K562 (cell line): Measurements from ENCODE around the gene AUNIP. TPM values are rescaled to one million over a fixed set of nuclear protein-coding genes. Genes with fewer than 3 reads are reported as not detected.

Source experiments
- ADNP ChIP-seq: fragments of 200-800 bp; sonication (Bioruptor generic); IDR thresholded peaks from 2 replicates; pipeline ENCODE4 v1.6.1; 2016; ENCODE audit warnings: missing genetic modification characterization, missing compliant biosample characterization
- ELF4 ChIP-seq: fragments of 450-650 bp; formaldehyde crosslinking; IDR thresholded peaks from 2 replicates; pipeline ENCODE4 v1.4.0; 2022; ENCODE audit warnings: missing genetic modification characterization
- JUND ChIP-seq, 2 experiments: IDR thresholded peaks; 2 replicates in 1 of 2; 3 replicates in 1 of 2; pipeline ENCODE4 v1.6.1; 2011; ENCODE audit warnings: borderline replicate concordance in 2 of 2, low read depth in 2 of 2, low read length in 2 of 2, improper control_type of control experiment in 1 of 2, missing biosample characterization in 1 of 2, missing genetic modification characterization in 1 of 2, missing genetic modification reagents in 1 of 2
- MAZ ChIP-seq, 2 experiments: fragments of 450-650 bp in 1 of 2; sonication (generic) in 1 of 2; formaldehyde crosslinking; IDR thresholded peaks in 1 of 2; conservative IDR thresholded peaks in 1 of 2; 2 replicates each; pipeline versions ENCODE4 v1.4.0 to v1.5.0; 2020; ENCODE audit warnings: mild to moderate bottlenecking in 1 of 2, missing genetic modification reagents in 1 of 2
- MECOM ChIP-seq: fragments of 250-450 bp; sonication (Bioruptor Pico); IDR thresholded peaks from 2 replicates; pipeline ENCODE4 v1.8.0; 2022; ENCODE audit warnings: inconsistent platforms
- PTRF ChIP-seq: fragments of 450-650 bp; IDR thresholded peaks from 2 replicates; pipeline ENCODE4 v1.6.1; 2016; ENCODE audit warnings: mild to moderate bottlenecking, missing genetic modification characterization, missing compliant biosample characterization
- PURB ChIP-seq: sonication (generic); formaldehyde crosslinking; IDR thresholded peaks from 2 replicates; pipeline ENCODE4 v1.9.0; 2021; ENCODE audit warnings: low read depth, mild to moderate bottlenecking, missing genetic modification reagents
- RNF2 ChIP-seq: sonication (generic); IDR thresholded peaks from 2 replicates; pipeline ENCODE4 v1.6.1; 2016
- TAF9B ChIP-seq: fragments of 450-650 bp; IDR thresholded peaks from 2 replicates; pipeline ENCODE4 v1.6.1; 2018; ENCODE audit warnings: mild to moderate bottlenecking; ENCODE audit not compliant: partially characterized antibody
- ZNF232 ChIP-seq: sonication (generic); formaldehyde crosslinking; IDR thresholded peaks from 2 replicates; pipeline ENCODE4 v1.8.0; 2022; ENCODE audit warnings: mild to moderate bottlenecking, missing genetic modification reagents
- ZNF444 ChIP-seq: fragments of 250-450 bp; sonication (Bioruptor Pico); IDR thresholded peaks from 2 replicates; pipeline ENCODE4 v1.4.0; 2020; ENCODE audit warnings: mild to moderate bottlenecking, moderate library complexity
- polyA plus RNA-seq, 8 experiments: library from polyadenylated mRNA; depleted of rRNA in 4 of 8; stranded (reverse) in 5 of 8; unstranded in 3 of 8; fragments of >200 nt; fragmentation: Nextera tagmentation in 2 of 8; fragmentation: Illumina TruSeq in 1 of 8; extraction: Ambion mirVana in 2 of 8; extraction: Trizol in 1 of 8; gene quantifications; 2 replicates each; pipeline versions ENCODE4 v1.2.1 to v1.2.3, GENCODE V29; 2011 to 2014; ENCODE audit warnings: inconsistent platforms in 1 of 8, missing spikeins in 1 of 8
- total RNA-seq, 7 experiments: library from RNA; depleted of rRNA in 6 of 7; stranded (reverse); fragments of >200 nt in 6 of 7; fragmentation: Illumina TruSeq in 2 of 7; extraction: Trizol in 2 of 7; gene quantifications; 2 replicates each; pipeline versions ENCODE4 v1.2.1 to v1.2.3, GENCODE V29; 2011 to 2021; ENCODE audit warnings: low replicate concordance in 1 of 7
- TF ChIP-seq, protein P1 (sequence below), 2 experiments: IDR thresholded peaks; 2 replicates each; pipeline ENCODE4 v1.6.1; 2011; ENCODE audit warnings: borderline replicate concordance in 1 of 2, control low read depth in 1 of 2, low read depth in 1 of 2, low read length in 1 of 2, mild to moderate bottlenecking in 1 of 2, mixed read lengths in 1 of 2, moderate library complexity in 1 of 2; ENCODE audit not compliant: insufficient read depth in 1 of 2, insufficient read length in 1 of 2, poor library complexity in 1 of 2, severe bottlenecking in 1 of 2; ENCODE audit errors: extremely low read depth in 1 of 2
- TF ChIP-seq, protein P2 (sequence below): fragments of 250-450 bp; sonication (Bioruptor Pico); IDR thresholded peaks from 2 replicates; pipeline ENCODE4 v1.4.0; 2020; ENCODE audit warnings: mild to moderate bottlenecking, moderate library complexity, borderline replicate concordance
- TF ChIP-seq, protein P3 (sequence below): sonication (generic); formaldehyde crosslinking; IDR thresholded peaks from 2 replicates; pipeline ENCODE4 v1.8.1; 2023; ENCODE audit warnings: mild to moderate bottlenecking, missing genetic modification reagents
- TF ChIP-seq, protein P4 (sequence below): fragments of 450-650 bp; IDR thresholded peaks from 2 replicates; pipeline ENCODE4 v1.6.1; 2018; ENCODE audit warnings: mild to moderate bottlenecking, low read depth; ENCODE audit not compliant: partially characterized antibody
- TF ChIP-seq, protein P5 (sequence below): fragments of 200-800 bp; sonication (Bioruptor generic); IDR thresholded peaks from 2 replicates; pipeline ENCODE4 v1.6.1; 2017; ENCODE audit warnings: missing genetic modification characterization, missing compliant biosample characterization

AUNIP gene
- total and polyA plus RNA-seq, 9 of the 15 experiments (the other 6 are each of a cell fraction or from before 2014, with no cell fraction given): 12.1 to 53.8 (median 47.1) TPM

DNA sequence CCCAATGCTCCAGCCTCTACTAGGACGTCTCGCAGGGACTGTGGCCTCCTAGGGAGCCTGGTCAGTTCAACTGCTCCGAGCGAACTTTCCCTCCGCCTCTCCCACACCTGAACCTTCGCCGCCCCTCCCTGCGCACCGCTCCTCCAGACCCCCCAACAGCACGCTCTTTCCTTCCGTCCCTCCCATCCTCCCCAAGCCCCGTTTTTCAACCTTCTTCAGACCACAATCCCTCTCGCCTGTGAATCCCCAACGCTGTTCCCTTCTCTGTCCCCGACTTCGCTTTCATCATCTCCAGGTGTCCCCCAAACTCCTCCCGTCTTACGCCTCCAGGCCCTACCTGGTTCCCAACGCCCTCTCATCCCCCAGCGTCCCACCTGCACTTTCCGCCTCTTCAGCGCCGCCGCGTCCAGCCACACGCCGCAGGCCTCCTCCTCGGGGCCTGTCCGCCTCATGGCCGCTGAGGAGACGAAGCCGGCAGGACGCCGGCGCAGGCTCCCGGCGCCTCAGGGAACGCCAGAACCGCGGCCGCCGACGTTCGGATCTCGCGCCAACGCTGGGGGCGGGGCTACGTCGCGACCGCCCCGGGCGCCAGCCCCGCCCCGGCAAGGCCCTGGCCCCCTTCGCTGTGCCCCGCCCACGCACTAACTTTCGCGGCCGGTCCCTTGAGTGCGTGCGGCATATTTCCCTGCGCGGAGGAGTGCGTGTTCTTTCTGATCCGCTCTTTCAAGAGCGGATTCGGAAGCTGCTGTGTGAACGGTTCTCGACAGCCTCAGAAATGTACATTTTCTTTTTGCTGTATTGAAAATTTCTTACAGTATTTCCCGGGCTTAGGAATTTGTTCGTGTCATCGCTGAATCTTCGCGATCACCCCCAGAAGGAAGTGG is at the start of gene AUNIP (continued):
- TF ChIP-seq, protein P1, sequence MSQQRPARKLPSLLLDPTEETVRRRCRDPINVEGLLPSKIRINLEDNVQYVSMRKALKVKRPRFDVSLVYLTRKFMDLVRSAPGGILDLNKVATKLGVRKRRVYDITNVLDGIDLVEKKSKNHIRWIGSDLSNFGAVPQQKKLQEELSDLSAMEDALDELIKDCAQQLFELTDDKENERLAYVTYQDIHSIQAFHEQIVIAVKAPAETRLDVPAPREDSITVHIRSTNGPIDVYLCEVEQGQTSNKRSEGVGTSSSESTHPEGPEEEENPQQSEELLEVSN (IDR thresholded peaks at IDR 0.05; ENCODE audit: borderline replicate concordance in 1 of 2, extremely low read depth in 1 of 2, insufficient read depth in 1 of 2, insufficient read length in 1 of 2, low read depth in 1 of 2, low read length in 1 of 2, poor library complexity in 1 of 2, severe bottlenecking in 1 of 2): peak; percentile 76 to 96
- TF ChIP-seq ELF4 (CRISPR knock-in tag): peak; percentile 62; the same call in 1 of the 2 replicates
- TF ChIP-seq, protein P2, sequence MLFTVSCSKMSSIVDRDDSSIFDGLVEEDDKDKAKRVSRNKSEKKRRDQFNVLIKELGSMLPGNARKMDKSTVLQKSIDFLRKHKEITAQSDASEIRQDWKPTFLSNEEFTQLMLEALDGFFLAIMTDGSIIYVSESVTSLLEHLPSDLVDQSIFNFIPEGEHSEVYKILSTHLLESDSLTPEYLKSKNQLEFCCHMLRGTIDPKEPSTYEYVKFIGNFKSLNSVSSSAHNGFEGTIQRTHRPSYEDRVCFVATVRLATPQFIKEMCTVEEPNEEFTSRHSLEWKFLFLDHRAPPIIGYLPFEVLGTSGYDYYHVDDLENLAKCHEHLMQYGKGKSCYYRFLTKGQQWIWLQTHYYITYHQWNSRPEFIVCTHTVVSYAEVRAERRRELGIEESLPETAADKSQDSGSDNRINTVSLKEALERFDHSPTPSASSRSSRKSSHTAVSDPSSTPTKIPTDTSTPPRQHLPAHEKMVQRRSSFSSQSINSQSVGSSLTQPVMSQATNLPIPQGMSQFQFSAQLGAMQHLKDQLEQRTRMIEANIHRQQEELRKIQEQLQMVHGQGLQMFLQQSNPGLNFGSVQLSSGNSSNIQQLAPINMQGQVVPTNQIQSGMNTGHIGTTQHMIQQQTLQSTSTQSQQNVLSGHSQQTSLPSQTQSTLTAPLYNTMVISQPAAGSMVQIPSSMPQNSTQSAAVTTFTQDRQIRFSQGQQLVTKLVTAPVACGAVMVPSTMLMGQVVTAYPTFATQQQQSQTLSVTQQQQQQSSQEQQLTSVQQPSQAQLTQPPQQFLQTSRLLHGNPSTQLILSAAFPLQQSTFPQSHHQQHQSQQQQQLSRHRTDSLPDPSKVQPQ (CRISPR knock-in tag): no peak
- TF ChIP-seq ZNF444: no peak
- peak; percentile 73; the same call in 1 of the 2 replicates for TF ChIP-seq RNF2
- TF ChIP-seq, protein P3, sequence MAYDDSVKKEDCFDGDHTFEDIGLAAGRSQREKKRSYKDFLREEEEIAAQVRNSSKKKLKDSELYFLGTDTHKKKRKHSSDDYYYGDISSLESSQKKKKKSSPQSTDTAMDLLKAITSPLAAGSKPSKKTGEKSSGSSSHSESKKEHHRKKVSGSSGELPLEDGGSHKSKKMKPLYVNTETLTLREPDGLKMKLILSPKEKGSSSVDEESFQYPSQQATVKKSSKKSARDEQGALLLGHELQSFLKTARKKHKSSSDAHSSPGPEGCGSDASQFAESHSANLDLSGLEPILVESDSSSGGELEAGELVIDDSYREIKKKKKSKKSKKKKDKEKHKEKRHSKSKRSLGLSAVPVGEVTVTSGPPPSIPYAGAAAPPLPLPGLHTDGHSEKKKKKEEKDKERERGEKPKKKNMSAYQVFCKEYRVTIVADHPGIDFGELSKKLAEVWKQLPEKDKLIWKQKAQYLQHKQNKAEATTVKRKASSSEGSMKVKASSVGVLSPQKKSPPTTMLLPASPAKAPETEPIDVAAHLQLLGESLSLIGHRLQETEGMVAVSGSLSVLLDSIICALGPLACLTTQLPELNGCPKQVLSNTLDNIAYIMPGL (CRISPR knock-in tag): peak; percentile 85; the same call in 1 of the 2 replicates
- peak; percentile 70 for TF ChIP-seq TAF9B
- no peak for TF ChIP-seq MECOM (CRISPR knock-in tag)
- TF ChIP-seq ZNF232 (CRISPR knock-in tag): no peak; the same call in 1 of the 2 replicates
- peak; percentile 51 for TF ChIP-seq JUND (IDR thresholded peaks at IDR 0.05; ENCODE audit: borderline replicate concordance, low read depth, low read length)
- TF ChIP-seq JUND (tag; IDR thresholded peaks at IDR 0.05; ENCODE audit: borderline replicate concordance, low read depth, low read length): no peak
- no peak for TF ChIP-seq PURB
- TF ChIP-seq PTRF (tag): no peak
- peak; percentile 82 to 91 for TF ChIP-seq MAZ (CRISPR knock-in tag; conservative IDR thresholded peaks at IDR 0.05 in 1 of 2, IDR thresholded peaks at IDR 0.05 in 1 of 2)
- TF ChIP-seq ADNP (tag): no peak
- TF ChIP-seq, protein P4, sequence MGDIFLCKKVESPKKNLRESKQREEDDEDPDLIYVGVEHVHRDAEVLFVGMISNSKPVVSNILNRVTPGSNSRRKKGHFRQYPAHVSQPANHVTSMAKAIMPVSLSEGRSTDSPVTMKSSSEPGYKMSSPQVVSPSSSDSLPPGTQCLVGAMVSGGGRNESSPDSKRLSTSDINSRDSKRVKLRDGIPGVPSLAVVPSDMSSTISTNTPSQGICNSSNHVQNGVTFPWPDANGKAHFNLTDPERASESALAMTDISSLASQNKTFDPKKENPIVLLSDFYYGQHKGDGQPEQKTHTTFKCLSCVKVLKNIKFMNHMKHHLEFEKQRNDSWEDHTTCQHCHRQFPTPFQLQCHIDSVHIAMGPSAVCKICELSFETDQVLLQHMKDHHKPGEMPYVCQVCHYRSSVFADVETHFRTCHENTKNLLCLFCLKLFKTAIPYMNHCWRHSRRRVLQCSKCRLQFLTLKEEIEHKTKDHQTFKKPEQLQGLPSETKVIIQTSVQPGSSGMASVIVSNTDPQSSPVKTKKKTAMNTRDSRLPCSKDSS: no peak
- TF ChIP-seq, protein P5, sequence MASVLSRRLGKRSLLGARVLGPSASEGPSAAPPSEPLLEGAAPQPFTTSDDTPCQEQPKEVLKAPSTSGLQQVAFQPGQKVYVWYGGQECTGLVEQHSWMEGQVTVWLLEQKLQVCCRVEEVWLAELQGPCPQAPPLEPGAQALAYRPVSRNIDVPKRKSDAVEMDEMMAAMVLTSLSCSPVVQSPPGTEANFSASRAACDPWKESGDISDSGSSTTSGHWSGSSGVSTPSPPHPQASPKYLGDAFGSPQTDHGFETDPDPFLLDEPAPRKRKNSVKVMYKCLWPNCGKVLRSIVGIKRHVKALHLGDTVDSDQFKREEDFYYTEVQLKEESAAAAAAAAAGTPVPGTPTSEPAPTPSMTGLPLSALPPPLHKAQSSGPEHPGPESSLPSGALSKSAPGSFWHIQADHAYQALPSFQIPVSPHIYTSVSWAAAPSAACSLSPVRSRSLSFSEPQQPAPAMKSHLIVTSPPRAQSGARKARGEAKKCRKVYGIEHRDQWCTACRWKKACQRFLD (CRISPR knock-in tag): peak; percentile 79
